K562 (cell line): ENCODE measurements around the gene DEF6. TPM values are rescaled to one million over a fixed set of nuclear protein-coding genes. Genes with fewer than 3 reads are reported as not detected.

ENCODE experiments used
- BRF1 ChIP-seq: IDR thresholded peaks from 3 replicates; pipeline ENCODE4 v1.6.1; 2011; ENCODE audit warnings: borderline replicate concordance, mild to moderate bottlenecking; ENCODE audit not compliant: insufficient read length; ENCODE audit errors: extremely low read depth
- E2F3 ChIP-seq: fragments of 250-450 bp; sonication (Bioruptor Pico); IDR thresholded peaks from 2 replicates; pipeline ENCODE4 v1.4.0; 2020; ENCODE audit warnings: mild to moderate bottlenecking
- FOXA3 ChIP-seq, 2 experiments: fragments of 450-650 bp in 1 of 2; sonication (generic) in 1 of 2; formaldehyde crosslinking; IDR thresholded peaks in 1 of 2; conservative IDR thresholded peaks in 1 of 2; 2 replicates each; pipeline versions ENCODE4 v1.4.0 to v1.8.0; 2020 to 2022; ENCODE audit warnings: mild to moderate bottlenecking in 2 of 2, missing genetic modification reagents in 1 of 2
- ID3 ChIP-seq, 2 experiments: fragments of 250-450 bp in 1 of 2; fragments of 450-650 bp in 1 of 2; sonication (Bioruptor Pico) in 1 of 2; IDR thresholded peaks; 2 replicates each; pipeline versions ENCODE4 v1.6.1 to v1.8.0; 2016 to 2021; ENCODE audit warnings: mild to moderate bottlenecking in 2 of 2, moderate library complexity in 2 of 2, missing compliant biosample characterization in 1 of 2, missing genetic modification characterization in 1 of 2
- LCOR ChIP-seq: sonication (generic); formaldehyde crosslinking; IDR thresholded peaks from 2 replicates; pipeline ENCODE4 v1.8.0; 2022; ENCODE audit warnings: mild to moderate bottlenecking, missing genetic modification reagents
- NFATC3 ChIP-seq: fragments of 450-650 bp; IDR thresholded peaks from 2 replicates; pipeline ENCODE4 v1.6.1; 2017; ENCODE audit warnings: mild to moderate bottlenecking
- PHF21A ChIP-seq: fragments of 450-650 bp; IDR thresholded peaks from 2 replicates; pipeline ENCODE4 v1.6.1; 2017; ENCODE audit warnings: low read depth, borderline replicate concordance
- PML ChIP-seq: IDR thresholded peaks from 2 replicates; pipeline ENCODE4 v1.6.1; 2012; ENCODE audit warnings: low read length, inconsistent platforms
- SRSF3 ChIP-seq: fragments of 200-400 bp; formaldehyde crosslinking; IDR thresholded peaks from 2 replicates; pipeline ENCODE4 v1.6.1; 2016; ENCODE audit warnings: mild to moderate bottlenecking, low read length, moderate library complexity; ENCODE audit not compliant: insufficient read depth
- SRSF9 ChIP-seq: fragments of 200-400 bp; formaldehyde crosslinking; IDR thresholded peaks from 2 replicates; pipeline ENCODE4 v1.6.1; 2017; ENCODE audit warnings: low read depth, low read length, borderline replicate concordance
- TRIM24 ChIP-seq, 2 experiments: fragments of 450-650 bp; IDR thresholded peaks; 2 replicates each; pipeline ENCODE4 v1.6.1; 2016
- U2AF2 ChIP-seq: fragments of 200-400 bp; formaldehyde crosslinking; optimal IDR thresholded peaks from 2 replicates; pipeline ENCODE3; 2017; ENCODE audit warnings: low read depth, mild to moderate bottlenecking, low read length
- ZC3H8 ChIP-seq: fragments of 450-650 bp; IDR thresholded peaks from 2 replicates; pipeline ENCODE4 v1.6.1; 2017
- ZNF239 ChIP-seq: fragments of 250-450 bp; sonication (Bioruptor Pico); IDR thresholded peaks from 2 replicates; pipeline ENCODE4 v1.4.0; 2020; ENCODE audit warnings: mild to moderate bottlenecking
- polyA plus RNA-seq, 8 experiments: library from polyadenylated mRNA; depleted of rRNA in 4 of 8; stranded (reverse) in 5 of 8; unstranded in 3 of 8; fragments of >200 nt; fragmentation: Nextera tagmentation in 2 of 8; fragmentation: Illumina TruSeq in 1 of 8; extraction: Ambion mirVana in 2 of 8; extraction: Trizol in 1 of 8; gene quantifications; 2 replicates each; pipeline versions ENCODE4 v1.2.1 to v1.2.3, GENCODE V29; 2011 to 2014; ENCODE audit warnings: inconsistent platforms in 1 of 8, missing spikeins in 1 of 8
- total RNA-seq, 7 experiments: library from RNA; depleted of rRNA in 6 of 7; stranded (reverse); fragments of >200 nt in 6 of 7; fragmentation: Illumina TruSeq in 2 of 7; extraction: Trizol in 2 of 7; gene quantifications; 2 replicates each; pipeline versions ENCODE4 v1.2.1 to v1.2.3, GENCODE V29; 2011 to 2021; ENCODE audit warnings: low replicate concordance in 1 of 7
- TF ChIP-seq, protein P1 (sequence below): fragments of 250-450 bp; sonication (Bioruptor Pico); IDR thresholded peaks from 2 replicates; pipeline ENCODE4 v1.4.0; 2020
- TF ChIP-seq, protein P2 (sequence below): fragments of 450-650 bp; formaldehyde crosslinking; conservative IDR thresholded peaks from 2 replicates; pipeline ENCODE4 v1.4.0; 2022; ENCODE audit warnings: mild to moderate bottlenecking, missing genetic modification characterization
- TF ChIP-seq, protein P3 (sequence below): sonication (generic); formaldehyde crosslinking; IDR thresholded peaks from 2 replicates; pipeline ENCODE4 v1.8.1; 2023; ENCODE audit warnings: mild to moderate bottlenecking, missing genetic modification reagents
- TF ChIP-seq, protein P4 (sequence below): fragments of 450-650 bp; conservative IDR thresholded peaks from 2 replicates; pipeline ENCODE4 v1.6.1; 2016; ENCODE audit warnings: missing genetic modification characterization, low read depth, mild to moderate bottlenecking, missing compliant biosample characterization, moderate library complexity

DEF6 gene
- total and polyA plus RNA-seq, 9 of the 15 experiments (the other 6 are each of a cell fraction or from before 2014, with no cell fraction given) = 1.3 to 44.6 (median 22.7) TPM

- TF ChIP-seq, protein P1, sequence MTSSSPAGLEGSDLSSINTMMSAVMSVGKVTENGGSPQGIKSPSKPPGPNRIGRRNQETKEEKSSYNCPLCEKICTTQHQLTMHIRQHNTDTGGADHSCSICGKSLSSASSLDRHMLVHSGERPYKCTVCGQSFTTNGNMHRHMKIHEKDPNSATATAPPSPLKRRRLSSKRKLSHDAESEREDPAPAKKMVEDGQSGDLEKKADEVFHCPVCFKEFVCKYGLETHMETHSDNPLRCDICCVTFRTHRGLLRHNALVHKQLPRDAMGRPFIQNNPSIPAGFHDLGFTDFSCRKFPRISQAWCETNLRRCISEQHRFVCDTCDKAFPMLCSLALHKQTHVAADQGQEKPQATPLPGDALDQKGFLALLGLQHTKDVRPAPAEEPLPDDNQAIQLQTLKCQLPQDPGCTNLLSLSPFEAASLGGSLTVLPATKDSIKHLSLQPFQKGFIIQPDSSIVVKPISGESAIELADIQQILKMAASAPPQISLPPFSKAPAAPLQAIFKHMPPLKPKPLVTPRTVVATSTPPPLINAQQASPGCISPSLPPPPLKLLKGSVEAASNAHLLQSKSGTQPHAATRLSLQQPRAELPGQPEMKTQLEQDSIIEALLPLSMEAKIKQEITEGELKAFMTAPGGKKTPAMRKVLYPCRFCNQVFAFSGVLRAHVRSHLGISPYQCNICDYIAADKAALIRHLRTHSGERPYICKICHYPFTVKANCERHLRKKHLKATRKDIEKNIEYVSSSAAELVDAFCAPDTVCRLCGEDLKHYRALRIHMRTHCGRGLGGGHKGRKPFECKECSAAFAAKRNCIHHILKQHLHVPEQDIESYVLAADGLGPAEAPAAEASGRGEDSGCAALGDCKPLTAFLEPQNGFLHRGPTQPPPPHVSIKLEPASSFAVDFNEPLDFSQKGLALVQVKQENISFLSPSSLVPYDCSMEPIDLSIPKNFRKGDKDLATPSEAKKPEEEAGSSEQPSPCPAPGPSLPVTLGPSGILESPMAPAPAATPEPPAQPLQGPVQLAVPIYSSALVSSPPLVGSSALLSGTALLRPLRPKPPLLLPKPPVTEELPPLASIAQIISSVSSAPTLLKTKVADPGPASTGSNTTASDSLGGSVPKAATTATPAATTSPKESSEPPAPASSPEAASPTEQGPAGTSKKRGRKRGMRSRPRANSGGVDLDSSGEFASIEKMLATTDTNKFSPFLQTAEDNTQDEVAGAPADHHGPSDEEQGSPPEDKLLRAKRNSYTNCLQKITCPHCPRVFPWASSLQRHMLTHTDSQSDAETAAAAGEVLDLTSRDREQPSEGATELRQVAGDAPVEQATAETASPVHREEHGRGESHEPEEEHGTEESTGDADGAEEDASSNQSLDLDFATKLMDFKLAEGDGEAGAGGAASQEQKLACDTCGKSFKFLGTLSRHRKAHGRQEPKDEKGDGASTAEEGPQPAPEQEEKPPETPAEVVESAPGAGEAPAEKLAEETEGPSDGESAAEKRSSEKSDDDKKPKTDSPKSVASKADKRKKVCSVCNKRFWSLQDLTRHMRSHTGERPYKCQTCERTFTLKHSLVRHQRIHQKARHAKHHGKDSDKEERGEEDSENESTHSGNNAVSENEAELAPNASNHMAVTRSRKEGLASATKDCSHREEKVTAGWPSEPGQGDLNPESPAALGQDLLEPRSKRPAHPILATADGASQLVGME (CRISPR knock-in tag) = no peak; the same call in 1 of the 2 replicates
- TF ChIP-seq BRF1 = no peak
- no peak for TF ChIP-seq PHF21A
- no peak for TF ChIP-seq E2F3
- no peak for TF ChIP-seq NFATC3
- no peak for TF ChIP-seq FOXA3 (CRISPR knock-in tag; conservative IDR thresholded peaks at IDR 0.05 in 1 of 2, IDR thresholded peaks at IDR 0.05 in 1 of 2)
- TF ChIP-seq, protein P2, sequence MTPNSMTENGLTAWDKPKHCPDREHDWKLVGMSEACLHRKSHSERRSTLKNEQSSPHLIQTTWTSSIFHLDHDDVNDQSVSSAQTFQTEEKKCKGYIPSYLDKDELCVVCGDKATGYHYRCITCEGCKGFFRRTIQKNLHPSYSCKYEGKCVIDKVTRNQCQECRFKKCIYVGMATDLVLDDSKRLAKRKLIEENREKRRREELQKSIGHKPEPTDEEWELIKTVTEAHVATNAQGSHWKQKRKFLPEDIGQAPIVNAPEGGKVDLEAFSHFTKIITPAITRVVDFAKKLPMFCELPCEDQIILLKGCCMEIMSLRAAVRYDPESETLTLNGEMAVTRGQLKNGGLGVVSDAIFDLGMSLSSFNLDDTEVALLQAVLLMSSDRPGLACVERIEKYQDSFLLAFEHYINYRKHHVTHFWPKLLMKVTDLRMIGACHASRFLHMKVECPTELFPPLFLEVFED (CRISPR knock-in tag) = 0 out of 2 replicates have a peak, but pooled peaks have one; percentile 9
- TF ChIP-seq ZC3H8 = no peak
- peak in 1 of 2 experiments; percentile 65; a peak in 1 of 4 replicates for TF ChIP-seq TRIM24 (IDR thresholded peaks at IDR 0.05)
- TF ChIP-seq U2AF2 = no peak
- TF ChIP-seq, protein P3, sequence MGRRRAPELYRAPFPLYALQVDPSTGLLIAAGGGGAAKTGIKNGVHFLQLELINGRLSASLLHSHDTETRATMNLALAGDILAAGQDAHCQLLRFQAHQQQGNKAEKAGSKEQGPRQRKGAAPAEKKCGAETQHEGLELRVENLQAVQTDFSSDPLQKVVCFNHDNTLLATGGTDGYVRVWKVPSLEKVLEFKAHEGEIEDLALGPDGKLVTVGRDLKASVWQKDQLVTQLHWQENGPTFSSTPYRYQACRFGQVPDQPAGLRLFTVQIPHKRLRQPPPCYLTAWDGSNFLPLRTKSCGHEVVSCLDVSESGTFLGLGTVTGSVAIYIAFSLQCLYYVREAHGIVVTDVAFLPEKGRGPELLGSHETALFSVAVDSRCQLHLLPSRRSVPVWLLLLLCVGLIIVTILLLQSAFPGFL (CRISPR knock-in tag) = no peak
- TF ChIP-seq LCOR (CRISPR knock-in tag) = peak; percentile 41; the same call in 1 of the 2 replicates
- TF ChIP-seq, protein P4, sequence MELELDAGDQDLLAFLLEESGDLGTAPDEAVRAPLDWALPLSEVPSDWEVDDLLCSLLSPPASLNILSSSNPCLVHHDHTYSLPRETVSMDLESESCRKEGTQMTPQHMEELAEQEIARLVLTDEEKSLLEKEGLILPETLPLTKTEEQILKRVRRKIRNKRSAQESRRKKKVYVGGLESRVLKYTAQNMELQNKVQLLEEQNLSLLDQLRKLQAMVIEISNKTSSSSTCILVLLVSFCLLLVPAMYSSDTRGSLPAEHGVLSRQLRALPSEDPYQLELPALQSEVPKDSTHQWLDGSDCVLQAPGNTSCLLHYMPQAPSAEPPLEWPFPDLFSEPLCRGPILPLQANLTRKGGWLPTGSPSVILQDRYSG = no peak
- TF ChIP-seq SRSF3 = no peak
- no peak for TF ChIP-seq SRSF9
- TF ChIP-seq ID3 (CRISPR knock-in tag; IDR thresholded peaks at IDR 0.05) = no peak
- no peak for TF ChIP-seq ID3 (tag; IDR thresholded peaks at IDR 0.05)
- no peak for TF ChIP-seq PML
- no peak for TF ChIP-seq ZNF239 (CRISPR knock-in tag)
Measured at GRCh38 chr6:35343092-35343834, 45.6 kb downstream of the DEF6 start (continued).
